ENCODE results near the gene IGFLR1. TPM values are rescaled to one million over a fixed set of nuclear protein-coding genes. Genes with fewer than 3 reads are reported as not detected.

The IGFLR1 gene
- total and polyA plus RNA-seq, 9 of the 15 experiments (the other 6 are each of a cell fraction or from before 2014, with no cell fraction given): 1.0 to 14.3 (median 4.6) TPM

GRCh38 chr19:35757231-35757748, 15.0 kb upstream of the IGFLR1 start (continued):
- TF ChIP-seq ZBTB1 (CRISPR knock-in tag; IDR thresholded peaks at IDR 0.05; ENCODE audit: borderline replicate concordance, low read depth): no peak
- TF ChIP-seq ZFP30 (CRISPR knock-in tag; IDR thresholded peaks at IDR 0.05; ENCODE audit: borderline replicate concordance): no peak
- TF ChIP-seq TAF7 (tag; IDR thresholded peaks at IDR 0.05): no peak
- no peak for TF ChIP-seq ZBTB12 (CRISPR knock-in tag; IDR thresholded peaks at IDR 0.05)
- TF ChIP-seq ZNF212 (CRISPR knock-in tag; IDR thresholded peaks at IDR 0.05): no peak
- no peak for TF ChIP-seq PHTF2 (CRISPR knock-in tag; IDR thresholded peaks at IDR 0.05)
- no peak for TF ChIP-seq MCM2 (IDR thresholded peaks at IDR 0.05; ENCODE audit: low read depth)
- no peak for TF ChIP-seq ZNF780A (CRISPR knock-in tag; IDR thresholded peaks at IDR 0.05)
- TF ChIP-seq NBN (IDR thresholded peaks at IDR 0.05; ENCODE audit: low read depth): no peak
- peak; percentile 35 for TF ChIP-seq DPF2 (IDR thresholded peaks at IDR 0.05)
- TF ChIP-seq ZNF639 (CRISPR knock-in tag; conservative IDR thresholded peaks at IDR 0.05 in 1 of 2, IDR thresholded peaks at IDR 0.05 in 1 of 2): no peak
- TF ChIP-seq CHD1 (IDR thresholded peaks at IDR 0.05; ENCODE audit: low read length): peak; percentile 33
- no peak for TF ChIP-seq NCOA1 (IDR thresholded peaks at IDR 0.05; ENCODE audit: low read depth)
- no peak for TF ChIP-seq ZKSCAN3 (CRISPR knock-in tag; IDR thresholded peaks at IDR 0.05)
- no peak for TF ChIP-seq TGIF2 (CRISPR knock-in tag; IDR thresholded peaks at IDR 0.05)
- TF ChIP-seq JUND (IDR thresholded peaks at IDR 0.05; ENCODE audit: borderline replicate concordance, low read depth, low read length): no peak; the same call in 1 of the 2 replicates
- no peak; the same call in 2 of the 3 replicates for TF ChIP-seq JUND (tag; IDR thresholded peaks at IDR 0.05; ENCODE audit: borderline replicate concordance, low read depth, low read length)
- no peak for TF ChIP-seq TFAM (CRISPR knock-in tag; conservative IDR thresholded peaks at IDR 0.05)
